Prostate gland (tissue), 2 donors: ENCODE results near the gene UBFD1.

Experiments
- CTCF ChIP-seq, 4 experiments: fragments of 200-600 bp in 2 of 4; fragments of 450-650 bp in 2 of 4; sonication (generic) in 2 of 4; IDR thresholded peaks; 1 replicate in 3 of 4; 2 replicates in 1 of 4; pipeline ENCODE4 v1.5.1; 2016 to 2019; ENCODE audit warnings: antibody characterized with exemption in 4 of 4, mild to moderate bottlenecking in 2 of 4, moderate library complexity in 2 of 4
- POLR2A ChIP-seq: fragments of 450-650 bp; IDR thresholded peaks from one replicate; pipeline ENCODE4 v1.6.1; 2016; ENCODE audit warnings: antibody characterized with exemption, mild to moderate bottlenecking
- POLR2AphosphoS5 ChIP-seq: sonication (generic); formaldehyde crosslinking; IDR thresholded peaks from one replicate; pipeline ENCODE4 v1.6.1; 2017; ENCODE audit warnings: antibody characterized with exemption

GRCh38 chr16:23557779-23558702 is 514 bp downstream of the UBFD1 start:
- TF ChIP-seq CTCF (IDR thresholded peaks at IDR 0.05) (no peak), POLR2A (no peak), POLR2AphosphoS5 (no peak)
